ENCODE measurements around the gene NME2. TPM values are rescaled to one million over a fixed set of nuclear protein-coding genes. Genes with fewer than 3 reads are reported as not detected.

Gene NME2
- total RNA-seq, 1 experiment from 2014 or later = 734 TPM

GRCh38 chr17:51119415-51120356 lies 46.5 kb upstream of the NME2 start:
- Histone ChIP-seq H3K9me3 (no peaks in the 10 kb centered on the region), H3K4me3 (ENCODE audit: low read depth, low read length) (peak overlapping the region; percentile 81), H3K36me3 (ENCODE audit: control insufficient read depth, insufficient read depth, low read length) (no peaks in the 10 kb centered on the region), H3K27me3 (replicated peaks; ENCODE audit: control insufficient read depth, insufficient read depth, low read length) (no peaks in the 10 kb centered on the region), H3K4me1 (peaks cover 23% of the 10 kb centered on the region)
- no peaks in the 10 kb centered on the region for H3K27me3 Mint-ChIP-seq (ENCODE audit: insufficient read depth, unreplicated experiment)
- no peaks in the 10 kb centered on the region for H3K9me3 Mint-ChIP-seq (ENCODE audit: unreplicated experiment)
- H3K36me3 Mint-ChIP-seq (ENCODE audit: insufficient read depth, unreplicated experiment) = peaks cover 46% of the 10 kb centered on the region
- peak overlapping the region; percentile 99 for H3K27ac Mint-ChIP-seq (ENCODE audit: unreplicated experiment)
- CTCF ChIA-PET = interaction anchor here (0.6 to 3.2 kb wide), 4 partner anchors 33 to 63 kb away, joined by 4 to 20 read pairs (median 6); partner anchors contain the start of gene NME1
- peak in 1 of 2 experiments; percentile 20 for TF ChIP-seq CTCF (IDR thresholded peaks at IDR 0.05; ENCODE audit: insufficient read depth in 1 of 2, low read depth in 1 of 2, low read length in 1 of 2, severe bottlenecking in 1 of 2, unreplicated experiment in 1 of 2)
- peak overlapping the region; percentile 96 for H3K4me3 Mint-ChIP-seq (ENCODE audit: unreplicated experiment)
- peak; percentile 54 to 57 for DNase-seq
- POLR2A ChIA-PET = interaction anchor here (0.6 to 2.7 kb wide), 11 partner anchors 8 to 559 kb away, joined by 3 to 42 read pairs (median 5); partner anchors contain the start of genes CACNA1G, NME1, NME2 and TOB1
- peaks cover 21% of the 10 kb centered on the region for H3K4me1 Mint-ChIP-seq (ENCODE audit: low read depth, unreplicated experiment)
- TSS peak; percentile 29 for BruUV-seq (replicated peaks)
- intact Hi-C loops (cut with micrococcal nuclease; ENCODE audit: unreplicated experiment) = no loop called here

- ChIA-PET CTCF (interaction anchor here (0.6 to 3.2 kb wide), 4 partner anchors 13 to 64 kb away, joined by 4 to 20 read pairs (median 5); partner anchors contain the start of gene NME1), POLR2A (interaction anchor here (0.6 to 2.7 kb wide), 12 partner anchors 9 to 560 kb away, joined by 3 to 42 read pairs (median 4); partner anchors contain the start of genes CACNA1G, NME1, NME2 and TOB1)
- H3K27ac Mint-ChIP-seq (ENCODE audit: unreplicated experiment) = peak overlapping the region; percentile 99
- intact Hi-C loops (cut with micrococcal nuclease; ENCODE audit: unreplicated experiment) = no loop called here
- H3K36me3 Mint-ChIP-seq (ENCODE audit: insufficient read depth, unreplicated experiment) = peaks cover 41% of the 10 kb centered on the region
- H3K27me3 Mint-ChIP-seq (ENCODE audit: insufficient read depth, unreplicated experiment) = no peaks in the 10 kb centered on the region
- H3K9me3 ChIP-seq = no peaks in the 10 kb centered on the region
- peak overlapping the region; percentile 81 for H3K4me3 ChIP-seq (ENCODE audit: low read depth, low read length)
- peaks cover 30% of the 10 kb centered on the region for H3K4me1 ChIP-seq
- DNase-seq = peak in 1 of 2 experiments; percentile 71
- BruUV-seq (replicated peaks) = no TSS peak
- no peaks in the 10 kb centered on the region for H3K27me3 ChIP-seq (replicated peaks; ENCODE audit: control insufficient read depth, insufficient read depth, low read length)
- peak overlapping the region; percentile 96 for H3K4me3 Mint-ChIP-seq (ENCODE audit: unreplicated experiment)
- no peaks in the 10 kb centered on the region for H3K36me3 ChIP-seq (ENCODE audit: control insufficient read depth, insufficient read depth, low read length)
- no peak for TF ChIP-seq CTCF (IDR thresholded peaks at IDR 0.05; ENCODE audit: insufficient read depth in 1 of 2, low read depth in 1 of 2, low read length in 1 of 2, severe bottlenecking in 1 of 2, unreplicated experiment in 1 of 2)
- H3K4me1 Mint-ChIP-seq (ENCODE audit: low read depth, unreplicated experiment) = peaks cover 28% of the 10 kb centered on the region
- H3K9me3 Mint-ChIP-seq (ENCODE audit: unreplicated experiment) = no peaks in the 10 kb centered on the region
Measured at GRCh38 chr17:51120357-51120738, 45.9 kb upstream of the NME2 start.

Measured in Caco-2 (cell line).